Measurements from ENCODE around the gene APCDD1.

DNA sequence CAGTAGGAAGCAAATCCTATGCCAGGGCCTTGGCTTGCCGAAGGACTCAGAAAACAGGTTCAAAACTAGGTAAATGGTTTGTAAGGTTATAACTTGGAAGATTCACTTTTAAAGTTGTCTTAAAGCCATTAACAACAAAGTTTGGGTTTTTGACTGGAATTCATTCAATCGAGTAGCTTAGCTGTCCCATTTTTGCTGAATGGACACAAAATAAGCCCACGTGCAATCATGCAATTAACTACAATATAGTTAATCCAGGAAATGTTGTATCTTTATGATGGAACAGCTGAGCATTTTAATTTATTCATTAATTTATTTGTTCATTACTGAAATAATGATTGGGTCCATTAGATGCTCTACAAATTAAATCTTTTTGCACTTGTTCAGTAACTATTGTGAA, 18.3 kb upstream of the APCDD1 start:
- TF ChIP-seq, protein P1, sequence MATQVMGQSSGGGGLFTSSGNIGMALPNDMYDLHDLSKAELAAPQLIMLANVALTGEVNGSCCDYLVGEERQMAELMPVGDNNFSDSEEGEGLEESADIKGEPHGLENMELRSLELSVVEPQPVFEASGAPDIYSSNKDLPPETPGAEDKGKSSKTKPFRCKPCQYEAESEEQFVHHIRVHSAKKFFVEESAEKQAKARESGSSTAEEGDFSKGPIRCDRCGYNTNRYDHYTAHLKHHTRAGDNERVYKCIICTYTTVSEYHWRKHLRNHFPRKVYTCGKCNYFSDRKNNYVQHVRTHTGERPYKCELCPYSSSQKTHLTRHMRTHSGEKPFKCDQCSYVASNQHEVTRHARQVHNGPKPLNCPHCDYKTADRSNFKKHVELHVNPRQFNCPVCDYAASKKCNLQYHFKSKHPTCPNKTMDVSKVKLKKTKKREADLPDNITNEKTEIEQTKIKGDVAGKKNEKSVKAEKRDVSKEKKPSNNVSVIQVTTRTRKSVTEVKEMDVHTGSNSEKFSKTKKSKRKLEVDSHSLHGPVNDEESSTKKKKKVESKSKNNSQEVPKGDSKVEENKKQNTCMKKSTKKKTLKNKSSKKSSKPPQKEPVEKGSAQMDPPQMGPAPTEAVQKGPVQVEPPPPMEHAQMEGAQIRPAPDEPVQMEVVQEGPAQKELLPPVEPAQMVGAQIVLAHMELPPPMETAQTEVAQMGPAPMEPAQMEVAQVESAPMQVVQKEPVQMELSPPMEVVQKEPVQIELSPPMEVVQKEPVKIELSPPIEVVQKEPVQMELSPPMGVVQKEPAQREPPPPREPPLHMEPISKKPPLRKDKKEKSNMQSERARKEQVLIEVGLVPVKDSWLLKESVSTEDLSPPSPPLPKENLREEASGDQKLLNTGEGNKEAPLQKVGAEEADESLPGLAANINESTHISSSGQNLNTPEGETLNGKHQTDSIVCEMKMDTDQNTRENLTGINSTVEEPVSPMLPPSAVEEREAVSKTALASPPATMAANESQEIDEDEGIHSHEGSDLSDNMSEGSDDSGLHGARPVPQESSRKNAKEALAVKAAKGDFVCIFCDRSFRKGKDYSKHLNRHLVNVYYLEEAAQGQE (IDR thresholded peaks at IDR 0.05; ENCODE audit: low read depth), result no peak
- TF ChIP-seq EP300 (IDR thresholded peaks at IDR 0.05; ENCODE audit: borderline replicate concordance), result no peak
- TF ChIP-seq CREB1 (IDR thresholded peaks at IDR 0.05; ENCODE audit: low read depth), result no peak

Data from Ishikawa (cell line).